HG03575 (cell line): Measurements from ENCODE around the gene ABCC9.
"Not testable (repeated sequence)": the region's sequence is repeated elsewhere in the genome, so short reads cannot be mapped to it uniquely, and the experiment has no call there.

Experiments
- ATAC-seq: cut with Tn5 transposase; IDR thresholded peaks from one replicate; pipeline ENCODE4 v1.9.1; 2021; ENCODE audit not compliant: unreplicated experiment, insufficient number of reproducible peaks, low FRiP score; ENCODE audit errors: extremely low read depth

ABCC9 gene

GRCh38 chr12:21828136-21828775, 113.0 kb downstream of the ABCC9 start:
- ATAC-seq = no peak

- no peak for ATAC-seq
Measured at GRCh38 chr12:21827083-21827482, 114.1 kb downstream of the ABCC9 start.

- no peak for ATAC-seq
Measured at GRCh38 chr12:21826618-21826910, 114.7 kb downstream of the ABCC9 start.

GRCh38 chr12:21825886-21826617, 115.2 kb downstream of the ABCC9 start:
- no peak for ATAC-seq

GRCh38 chr12:21823581-21823980, 117.6 kb downstream of the ABCC9 start:
- no peak for ATAC-seq

- no peak for ATAC-seq
Measured at GRCh38 chr12:21819678-21820077, 121.5 kb downstream of the ABCC9 start.

GRCh38 chr12:21819236-21819635, 122.0 kb downstream of the ABCC9 start:
- no peak for ATAC-seq

GRCh38 chr12:21818627-21819026, 122.6 kb downstream of the ABCC9 start:
- ATAC-seq = no peak

GRCh38 chr12:21815306-21816062, 125.7 kb downstream of the ABCC9 start:
- no peak for ATAC-seq

GRCh38 chr12:21814814-21815213, 126.4 kb downstream of the ABCC9 start:
- no peak for ATAC-seq

GRCh38 chr12:21814327-21814726, 126.9 kb downstream of the ABCC9 start:
- ATAC-seq = no peak

- no peak for ATAC-seq
Measured at GRCh38 chr12:21813751-21814150, 127.5 kb downstream of the ABCC9 start.

- no peak for ATAC-seq
Measured at GRCh38 chr12:21813125-21813524, 128.1 kb downstream of the ABCC9 start.

- not testable (repeated sequence) for ATAC-seq
Measured at GRCh38 chr12:21812340-21812739, 128.9 kb downstream of the ABCC9 start.

GRCh38 chr12:21809100-21809499, 132.1 kb downstream of the ABCC9 start:
- ATAC-seq = no peak

- ATAC-seq = no peak
Measured at GRCh38 chr12:21806255-21806654, 135.0 kb downstream of the ABCC9 start.

- no peak for ATAC-seq
Measured at GRCh38 chr12:21801522-21802288, 139.5 kb downstream of the ABCC9 start.

- no peak for ATAC-seq
Measured at GRCh38 chr12:21800011-21800410, 141.2 kb downstream of the ABCC9 start.

GRCh38 chr12:21797539-21797938, 143.7 kb downstream of the ABCC9 start:
- no peak for ATAC-seq
